ENCODE measurements around the gene CALD1.
"Not testable (repeated sequence)": the region's sequence is repeated elsewhere in the genome, so short reads cannot be mapped to it uniquely, and the experiment has no call there.

Gene CALD1

DNA sequence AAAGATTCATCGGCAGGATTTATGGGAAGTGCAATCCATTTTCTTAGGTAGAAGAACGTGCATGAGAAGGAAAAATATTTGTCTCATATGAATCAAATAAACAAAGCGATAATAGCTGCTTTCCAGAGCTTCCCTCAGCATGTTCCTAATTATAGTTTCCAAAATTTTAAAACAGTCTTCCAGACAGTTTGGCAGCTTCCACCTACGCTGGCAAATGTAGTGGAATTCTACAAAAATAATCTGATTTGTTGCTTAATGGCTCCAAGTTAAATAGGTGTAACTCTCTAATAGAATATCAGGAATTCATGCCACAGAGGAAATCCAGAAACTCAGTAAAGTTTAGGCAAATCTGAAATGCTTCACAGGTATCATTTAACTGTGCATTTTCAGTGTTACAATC is 183.6 kb downstream of the CALD1 start:
- DNase-seq: no peak

DNA sequence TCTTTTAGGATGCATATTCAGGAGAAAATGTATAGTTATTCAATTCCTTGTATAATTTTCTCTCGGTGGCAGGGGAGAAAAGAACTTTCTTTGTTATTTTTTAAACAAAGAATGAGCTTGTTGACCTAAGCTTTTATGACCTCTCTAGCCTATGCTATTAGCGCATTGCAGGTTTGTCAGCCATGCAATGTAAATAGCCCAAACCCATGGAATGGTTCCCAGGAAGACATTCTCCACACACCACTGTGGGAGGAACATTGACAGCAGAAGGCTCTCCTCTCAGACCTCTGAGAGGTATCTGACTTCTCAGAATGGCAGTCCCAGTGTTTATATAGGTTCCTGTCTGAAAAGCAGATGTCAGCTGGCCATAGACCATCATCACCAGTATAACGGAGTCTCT is 187.3 kb downstream of the CALD1 start:
- peak; percentile 77 for DNase-seq

DNA sequence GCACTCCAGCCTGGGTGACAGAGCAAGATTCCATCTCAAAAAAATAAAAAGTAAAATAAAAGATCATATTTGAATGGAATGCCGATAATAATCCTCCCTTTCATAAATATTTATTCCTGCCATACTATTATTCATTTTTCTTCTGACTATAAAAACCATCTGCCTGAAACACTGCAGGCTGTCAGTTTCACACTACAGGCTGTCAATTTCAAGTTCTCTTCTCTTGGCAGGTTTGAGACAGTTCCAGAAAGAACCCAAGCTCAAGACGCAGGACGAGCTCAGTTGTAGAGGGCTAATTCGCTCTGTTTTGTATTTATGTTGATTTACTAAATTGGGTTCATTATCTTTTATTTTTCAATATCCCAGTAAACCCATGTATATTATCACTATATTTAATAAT is 188.7 kb downstream of the CALD1 start:
- no peak for DNase-seq

DNA sequence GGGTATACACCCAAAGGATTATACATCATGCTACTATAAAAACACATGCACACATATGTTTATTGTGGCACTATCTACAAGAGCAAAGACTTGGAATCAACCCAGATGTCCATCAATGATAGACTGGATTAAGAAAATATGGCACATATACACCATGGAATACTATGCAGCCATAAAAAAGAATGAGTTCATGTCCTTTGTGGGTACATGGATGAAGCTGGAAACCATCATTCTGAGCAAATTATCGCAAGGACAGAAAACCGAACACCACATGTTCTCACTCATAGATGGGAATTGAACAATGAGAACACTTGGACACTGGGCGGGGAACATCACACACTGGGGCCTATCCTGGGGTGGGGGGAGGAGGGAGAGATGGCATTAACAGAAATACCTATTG is 202.2 kb downstream of the CALD1 start:
- not testable (repeated sequence) for DNase-seq

- no peak for DNase-seq
Measured at GRCh38 chr7:134985894-134986362, 206.5 kb downstream of the CALD1 start.

- peak; percentile 99 for DNase-seq
Measured at GRCh38 chr7:134986363-134987251, 207.2 kb downstream of the CALD1 start, which contains the start of gene AGBL3. TSS of gene AGBL3 (plus strand) at chr7:134986508. CDS start at chr7:134987934, 1,426 bp downstream.

GRCh38 chr7:134988161-134988560 is 208.7 kb downstream of the CALD1 start:
- DNase-seq: no peak

DNA sequence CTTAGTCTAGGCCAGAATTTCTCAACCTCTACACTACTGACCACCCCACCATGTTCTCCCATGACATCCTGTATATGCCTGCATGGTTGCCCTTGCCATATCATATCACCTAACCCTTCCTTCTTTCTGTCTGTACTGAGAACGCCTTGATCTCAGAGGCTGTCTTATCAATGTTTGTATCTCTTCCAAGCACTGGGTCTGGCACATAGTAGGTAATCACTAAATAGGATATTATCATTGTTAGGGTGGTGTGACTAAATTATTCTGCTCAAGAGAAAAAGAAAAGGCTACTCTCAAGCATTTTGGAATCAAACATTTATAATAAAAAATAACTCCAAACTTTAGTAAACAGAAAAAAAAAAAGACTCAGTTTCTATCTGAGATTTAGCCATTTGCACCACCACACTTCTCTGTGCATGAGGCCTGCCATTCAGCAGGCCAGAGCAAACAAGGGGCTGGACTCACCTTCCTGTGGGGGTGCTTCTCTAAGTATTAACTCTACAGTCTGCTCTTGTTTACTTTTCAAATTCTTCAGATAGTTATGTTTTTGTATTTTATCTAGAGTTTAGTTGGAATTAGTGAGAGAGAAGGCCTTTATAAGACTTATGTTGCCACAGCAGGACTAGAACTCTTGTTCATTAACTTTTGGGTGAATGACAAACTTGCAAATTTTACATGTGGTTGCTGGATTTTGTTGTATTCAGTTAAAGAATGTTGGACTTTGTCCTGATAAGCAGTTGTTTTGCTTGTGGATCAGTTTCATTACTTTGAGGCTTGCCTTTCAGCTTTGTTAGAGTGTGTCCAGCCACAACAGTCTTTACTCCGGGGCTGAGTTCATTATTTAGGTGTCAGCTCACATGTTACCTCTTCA is 212.3 kb downstream of the CALD1 start:
- no peak for DNase-seq

- no peak for DNase-seq
Measured at GRCh38 chr7:134992626-134993179, 213.3 kb downstream of the CALD1 start.

DNA sequence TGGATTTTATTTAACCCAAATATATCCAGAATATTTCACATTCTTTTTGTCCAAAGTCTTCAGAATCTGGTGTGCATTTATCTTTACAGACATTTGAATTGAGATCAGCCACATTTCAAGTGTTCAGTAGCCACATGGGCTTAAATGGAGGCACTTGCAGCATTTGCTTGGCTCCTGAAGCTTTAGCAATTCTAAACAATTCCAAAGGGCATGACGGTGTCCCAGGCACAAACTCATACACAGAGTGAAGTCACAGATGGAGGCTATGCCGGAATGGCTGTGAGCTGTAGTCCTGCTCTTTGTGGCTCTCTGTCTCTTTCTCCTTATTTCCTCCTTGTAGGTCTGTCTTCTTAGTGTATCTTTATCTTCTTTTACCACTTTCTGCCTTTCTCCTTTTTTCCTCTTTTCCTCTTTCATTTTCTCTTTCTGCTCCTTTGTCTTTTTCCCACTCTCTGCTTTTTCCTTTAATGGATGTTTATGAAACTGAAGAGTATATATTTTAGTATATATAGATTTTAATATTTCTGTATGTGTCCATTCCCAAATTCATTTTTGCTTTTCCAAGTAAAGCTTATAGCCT is 214.5 kb downstream of the CALD1 start:
- no peak for DNase-seq

- DNase-seq: no peak
Measured at GRCh38 chr7:134995239-134996096, 216.0 kb downstream of the CALD1 start.

GRCh38 chr7:134996097-134996550 is 216.7 kb downstream of the CALD1 start:
- peak; percentile 71 for DNase-seq

DNA sequence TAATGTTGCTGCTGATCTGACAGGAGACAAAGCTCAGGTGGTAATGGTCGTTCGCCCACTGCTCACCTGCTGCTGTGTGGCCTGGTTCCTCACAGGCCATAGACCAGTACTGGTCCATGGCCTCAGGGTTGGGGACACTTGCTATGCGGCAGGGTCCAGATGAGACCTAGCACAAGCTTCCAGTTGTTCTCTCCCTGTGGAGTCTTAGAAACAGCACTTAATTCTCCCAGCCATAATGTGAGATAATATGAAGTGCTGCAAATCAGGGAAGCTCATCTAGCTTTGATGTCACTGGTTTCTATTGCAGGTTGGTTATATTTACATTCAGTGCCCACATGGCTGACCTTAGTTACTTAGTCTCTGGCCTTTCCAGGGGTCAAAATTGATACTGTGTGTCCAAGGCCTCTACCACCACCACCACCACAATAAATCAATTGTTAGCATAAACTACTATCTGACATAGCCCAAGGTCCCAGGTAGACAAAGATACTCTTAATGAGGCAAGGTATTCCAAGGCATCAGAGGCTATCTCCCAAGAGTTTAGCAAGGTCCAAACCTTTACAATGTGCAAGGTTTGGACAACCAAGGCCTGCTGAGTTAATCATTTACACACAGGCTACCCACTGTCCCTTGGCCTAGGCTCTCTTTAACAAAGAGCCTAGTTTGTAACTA is 217.9 kb downstream of the CALD1 start:
- DNase-seq: no peak

- no peak for DNase-seq
Measured at GRCh38 chr7:134999136-134999535, 219.7 kb downstream of the CALD1 start.

DNA sequence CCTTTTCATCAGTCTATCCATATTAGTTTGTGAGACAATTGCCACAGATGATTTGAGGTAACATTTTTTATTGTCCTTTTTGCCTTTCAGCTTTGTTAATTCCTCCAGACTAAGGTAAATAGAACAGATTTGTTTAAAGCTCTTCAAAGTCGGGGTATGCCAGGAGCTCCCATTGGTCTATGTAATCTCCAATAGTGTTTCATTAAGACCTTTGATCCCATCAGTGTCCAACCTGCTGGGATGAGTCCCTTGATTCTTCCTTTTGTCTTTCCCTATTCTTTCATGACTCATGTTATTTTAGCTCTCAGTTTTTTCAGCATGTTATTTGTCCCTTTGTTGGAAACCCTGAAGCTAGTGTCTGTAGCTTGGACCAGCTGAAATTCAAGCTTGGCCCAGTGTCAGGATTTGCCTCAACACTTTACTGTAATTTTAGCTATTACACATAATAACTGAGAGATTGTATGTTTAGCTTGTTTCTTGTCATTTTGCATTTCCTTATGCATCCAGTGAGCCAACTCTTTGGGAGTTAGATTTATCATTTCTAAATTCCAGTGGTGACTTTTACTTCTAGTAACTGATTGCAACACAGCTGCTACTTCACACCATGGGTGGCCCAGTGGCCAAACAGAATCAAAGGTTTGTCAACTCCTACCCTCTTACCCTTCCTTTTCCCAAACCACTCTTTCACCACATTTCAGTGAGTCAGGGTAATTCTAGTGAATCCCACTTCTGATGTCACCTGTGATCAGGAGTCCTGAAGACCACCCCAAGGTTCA is 222.1 kb downstream of the CALD1 start:
- no peak for DNase-seq

DNA sequence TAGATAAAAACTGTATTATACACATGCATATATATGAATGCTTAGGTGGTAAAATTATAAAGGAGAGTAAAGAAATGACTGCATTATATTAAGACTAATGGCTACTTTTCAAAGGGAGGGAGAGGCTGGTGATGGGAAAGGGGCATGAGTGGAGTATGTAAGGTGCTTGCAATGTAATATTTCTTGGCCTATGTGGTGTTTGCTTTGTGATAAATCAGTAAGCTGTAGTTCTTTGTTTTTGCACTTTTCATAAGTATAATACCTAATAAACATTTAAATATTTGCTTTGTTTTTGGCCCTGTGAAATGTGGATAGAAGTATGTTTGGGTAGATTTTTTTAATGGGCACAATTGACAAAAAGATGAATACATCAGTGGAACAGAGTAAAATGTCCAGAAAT is 232.8 kb downstream of the CALD1 start:
- DNase-seq: no peak

Data from NCI-H69 (cell line).